Gastrocnemius medialis (tissue), 4 donors: ENCODE measurements around the gene SHC2.

Source experiments
- CTCF ChIP-seq, 5 experiments: fragments of 450-650 bp in 3 of 5; fragments of 200-600 bp in 2 of 5; sonication (generic) in 2 of 5; IDR thresholded peaks in 4 of 5; conservative IDR thresholded peaks in 1 of 5; 1 replicate in 4 of 5; 2 replicates in 1 of 5; pipeline ENCODE4 v1.5.1; 2016 to 2019; ENCODE audit warnings: antibody characterized with exemption in 5 of 5, mild to moderate bottlenecking in 3 of 5, moderate library complexity in 3 of 5
- POLR2A ChIP-seq, 2 donors: fragments of 450-650 bp; IDR thresholded peaks; one replicate each; pipeline ENCODE4 v1.6.1; 2017; ENCODE audit warnings: antibody characterized with exemption in 2 of 2, mild to moderate bottlenecking in 2 of 2, moderate library complexity in 2 of 2

GRCh38 chr19:463483-464207 is 2.8 kb upstream of the SHC2 start:
- TF ChIP-seq POLR2A (IDR thresholded peaks at IDR 0.05), result no peak
- TF ChIP-seq CTCF (IDR thresholded peaks at IDR 0.05 in 4 of 5, conservative IDR thresholded peaks at IDR 0.05 in 1 of 5), result no peak
